Panc1 (cell line): Measurements from ENCODE around the gene MPND.
A peak's percentile ranks its signal among the peaks of the same experiment; 100 is the strongest.

Experiments
- CTCF ChIP-seq: fragments of 450-650 bp; IDR thresholded peaks from 2 replicates; pipeline ENCODE4 v1.5.1; 2017; ENCODE audit warnings: mild to moderate bottlenecking
- POLR2AphosphoS5 ChIP-seq: IDR thresholded peaks from 2 replicates; pipeline ENCODE4 v1.6.1; 2012; ENCODE audit warnings: mild to moderate bottlenecking, low read depth, low read length, moderate library complexity

GRCh38 chr19:4342615-4343369 lies 570 bp upstream of the MPND start:
- TF ChIP-seq CTCF (no peak), POLR2AphosphoS5 (peak; percentile 95)
